Endothelial cell of umbilical vein (primary cell): ENCODE results near the gene ISOC1. TPM values are rescaled to one million over a fixed set of nuclear protein-coding genes. Genes with fewer than 3 reads are reported as not detected.

Experiments used
- Bru-seq: library from RNA; stranded (reverse); fragments of 400-500 nt; gene quantifications from one replicate; lab custom pipeline; 2021; lab: Mats Ljungman, UMichigan
- BruChase-seq, 2 experiments: library from RNA; stranded (reverse); fragments of 400-500 nt; gene quantifications; one replicate each; lab custom pipeline; 2021; lab: Mats Ljungman, UMichigan
- BruUV-seq: library from RNA; stranded (reverse); fragments of 400-500 nt; replicated peaks from 2 replicates; lab custom pipeline; 2021; lab: Mats Ljungman, UMichigan
- CTCF ChIA-PET: fragments of 300-600, 350-600 bp; sonication (Branson Sonifier 250); formaldehyde crosslinking; loops from one replicate; lab custom pipeline; 2021; ENCODE audit warnings: antibody characterized with exemption, inconsistent platforms; lab: Charles Lee
- POLR2A ChIA-PET: fragments of 300-600, 350-600 bp; sonication (Branson Sonifier 250); formaldehyde crosslinking; loops from one replicate; lab custom pipeline; 2021; ENCODE audit warnings: antibody characterized with exemption, inconsistent platforms; lab: Charles Lee
- DNase-seq: peaks from one replicate; pipeline ENCODE4 v3.0.0-alpha.2; 2011; ENCODE audit warnings: low read depth, low spot score
- FAIRE-seq: peaks from 2 replicates; lab custom pipeline; 2011; peaks lifted over from hg19 to GRCh38; lab: Jason Lieb, UNC
- H2AFZ ChIP-seq: 2 replicates; pipeline ENCODE4 v1.6.0; 2012; ENCODE audit warnings: low read depth, low read length, control low read depth, inconsistent platforms
- H3K27ac ChIP-seq: 2 replicates; pipeline ENCODE4 v1.5.1; 2011; ENCODE audit warnings: low read depth, mild to moderate bottlenecking, control low read depth, low read length, moderate library complexity; ENCODE audit not compliant: insufficient read depth
- H3K27me3 ChIP-seq, 2 experiments: 2 replicates each; pipeline versions ENCODE4 v1.6.0 to v1.6.1; 2011; ENCODE audit warnings: low read length in 2 of 2, mixed read lengths in 1 of 2; ENCODE audit not compliant: control insufficient read depth in 2 of 2, insufficient read depth in 2 of 2
- H3K36me3 ChIP-seq, 2 experiments: 2 replicates in 1 of 2; 3 replicates in 1 of 2; pipeline ENCODE4 v1.5.1; 2011; ENCODE audit warnings: low read length in 2 of 2, mild to moderate bottlenecking in 1 of 2, moderate library complexity in 1 of 2; ENCODE audit not compliant: control insufficient read depth in 2 of 2, insufficient read depth in 2 of 2; ENCODE audit errors: extremely low read depth in 1 of 2
- H3K4me1 ChIP-seq: 3 replicates; pipeline ENCODE4 v1.5.1; 2011; ENCODE audit warnings: mild to moderate bottlenecking, low read length; ENCODE audit not compliant: control insufficient read depth, insufficient read depth; ENCODE audit errors: extremely low read depth
- H3K4me2 ChIP-seq: 2 replicates; pipeline ENCODE4 v1.6.1; 2011; ENCODE audit warnings: low read length, control low read depth, mixed read lengths; ENCODE audit not compliant: insufficient read depth
- H3K4me3 ChIP-seq, 3 experiments: fragments of 200-600 bp in 1 of 3; sonication (generic), shearing (Covaris generic) in 1 of 3; replicated peaks in 1 of 3; 2 replicates each; pipeline ENCODE4 v1.5.1; 2011 to 2016; ENCODE audit warnings: control low read depth in 3 of 3, low read length in 3 of 3, mild to moderate bottlenecking in 2 of 3, inconsistent platforms in 1 of 3, low read depth in 1 of 3, moderate library complexity in 1 of 3; ENCODE audit not compliant: insufficient read depth in 1 of 3
- H3K79me2 ChIP-seq: 2 replicates; pipeline ENCODE4 v1.6.0; 2012; ENCODE audit warnings: low read length, inconsistent platforms; ENCODE audit not compliant: control insufficient read depth, insufficient read depth
- H3K9ac ChIP-seq: replicated peaks from 2 replicates; pipeline ENCODE3; 2011; ENCODE audit warnings: low read length, control low read depth; ENCODE audit not compliant: insufficient read depth; ENCODE audit errors: extremely low read depth
- H3K9me1 ChIP-seq: replicated peaks from 3 replicates; pipeline ENCODE4 v1.6.0; 2011; ENCODE audit warnings: mild to moderate bottlenecking, low read length; ENCODE audit not compliant: control insufficient read depth, insufficient read depth; ENCODE audit errors: extremely low read depth
- H3K9me3 ChIP-seq: replicated peaks from 2 replicates; pipeline ENCODE4 v1.5.1; 2012; ENCODE audit warnings: low read length, inconsistent platforms; ENCODE audit not compliant: control insufficient read depth, insufficient read depth
- H4K20me1 ChIP-seq: replicated peaks from 2 replicates; pipeline ENCODE3; 2011; ENCODE audit warnings: mild to moderate bottlenecking, low read length; ENCODE audit not compliant: control insufficient read depth, insufficient read depth; ENCODE audit errors: extremely low read depth
- EZH2 ChIP-seq: IDR thresholded peaks from 2 replicates; pipeline ENCODE4 v1.6.1; 2012; ENCODE audit warnings: borderline replicate concordance, low read depth, mild to moderate bottlenecking, moderate library complexity, low read length, inconsistent platforms; ENCODE audit not compliant: severe bottlenecking
- FOS ChIP-seq: IDR thresholded peaks from 2 replicates; pipeline ENCODE4 v1.6.1; 2011; ENCODE audit warnings: mild to moderate bottlenecking, low read length, moderate library complexity, borderline replicate concordance; ENCODE audit not compliant: insufficient read depth
- GATA2 ChIP-seq: IDR thresholded peaks from 2 replicates; pipeline ENCODE4 v1.7.0; 2011; ENCODE audit warnings: low read depth, mild to moderate bottlenecking, moderate library complexity, mixed read lengths, low read length; ENCODE audit not compliant: insufficient read length, insufficient read depth
- MYC ChIP-seq: IDR thresholded peaks from one replicate; pipeline ENCODE4 v1.6.1; 2011; ENCODE audit warnings: mild to moderate bottlenecking, low read depth, low read length
- POLR2A ChIP-seq: IDR thresholded peaks from 2 replicates; pipeline ENCODE4 v1.6.1; 2012; ENCODE audit warnings: low read depth, mild to moderate bottlenecking, control low read depth, low read length
- POLR2AphosphoS5 ChIP-seq: IDR thresholded peaks from 2 replicates; pipeline ENCODE4 v1.6.1; 2012; ENCODE audit warnings: low read depth, mild to moderate bottlenecking, control low read depth, low read length, moderate library complexity; ENCODE audit not compliant: insufficient read depth
- dilution Hi-C: fragments of 300-500 bp; cut with MboI; formaldehyde crosslinking; loops from one replicate; pipeline ENCODE4 v1.15.0; 2019; ENCODE audit warnings: low sequenced_read_pairs; ENCODE audit not compliant: extremely low pct_ligation_motif_present
- intact Hi-C: fragments of 100-400 bp; cut with micrococcal nuclease; formaldehyde crosslinking; loops from one replicate; pipeline ENCODE4 v1.10.0; 2022
- long read RNA-seq: library from polyadenylated mRNA; stranded (forward); transcript quantifications from one replicate; pipeline ENCODE4 v2.0.0, GENCODE V29; 2021
- polyA minus RNA-seq, 3 experiments: library from RNA; depleted of rRNA, polyadenylated mRNA; stranded (reverse); fragments of >200 nt; gene quantifications; 1 replicate in 1 of 3; 2 replicates in 2 of 3; pipeline ENCODE4 v1.2.3, GENCODE V29; 2011
- polyA plus RNA-seq, 4 experiments: library from polyadenylated mRNA; depleted of rRNA in 3 of 4; stranded (reverse) in 3 of 4; unstranded in 1 of 4; fragments of >200 nt; gene quantifications; 2 replicates each; pipeline versions ENCODE4 v1.2.1 to v1.2.3, GENCODE V29; 2011 to 2012; ENCODE audit warnings: missing spikeins in 1 of 4
- total RNA-seq: library from RNA; stranded (reverse); gene quantifications from 2 replicates; pipeline ENCODE4 v1.2.3, GENCODE V29; 2021
- TF ChIP-seq, protein P1 (sequence below): IDR thresholded peaks from 2 replicates; pipeline ENCODE4 v1.6.1; 2011; ENCODE audit not compliant: insufficient read depth, insufficient read length

The ISOC1 gene
- 20.7 and 21.4 TPM in 2 replicates for total RNA-seq
- polyA plus RNA-seq = 17.0 and 21.6 TPM in 2 replicates
- 18.7 and 19.3 TPM in 2 replicates for polyA plus RNA-seq (2011; cell fraction: cytosol; rRNA removed)
- polyA plus RNA-seq (2011; cell fraction: nucleus; rRNA removed) = 10.3 and 11.9 TPM in 2 replicates
- polyA plus RNA-seq (2012) = 19.9 and 24.1 TPM in 2 replicates
- 20.2 and 24.8 TPM in 2 replicates for polyA minus RNA-seq
- polyA minus RNA-seq (2011; cell fraction: cytosol; rRNA and poly(A)+ RNA removed) = 20.6 TPM
- 8.0 and 8.5 TPM in 2 replicates for polyA minus RNA-seq (2011; cell fraction: nucleus; rRNA and poly(A)+ RNA removed)
- percentile 71 among the genes with signal in this experiment for Bru-seq, nascent RNA
- percentile 80 among the genes with signal in this experiment for BruChase-seq, experiment 1, labeled RNA remaining after a 6-hour chase
- percentile 70 among the genes with signal in this experiment for BruChase-seq, experiment 2, labeled RNA remaining after a 2-hour chase
- long read RNA-seq, transcript ISOC1-201 (5 exons, 1,940 nt) = major isoform, 99 of 105 reads
- long read RNA-seq, partial matches to known transcripts = 0 of 105 reads
- long read RNA-seq, other reads (novel, unspliced or antisense) = 6 of 105 reads

DNA sequence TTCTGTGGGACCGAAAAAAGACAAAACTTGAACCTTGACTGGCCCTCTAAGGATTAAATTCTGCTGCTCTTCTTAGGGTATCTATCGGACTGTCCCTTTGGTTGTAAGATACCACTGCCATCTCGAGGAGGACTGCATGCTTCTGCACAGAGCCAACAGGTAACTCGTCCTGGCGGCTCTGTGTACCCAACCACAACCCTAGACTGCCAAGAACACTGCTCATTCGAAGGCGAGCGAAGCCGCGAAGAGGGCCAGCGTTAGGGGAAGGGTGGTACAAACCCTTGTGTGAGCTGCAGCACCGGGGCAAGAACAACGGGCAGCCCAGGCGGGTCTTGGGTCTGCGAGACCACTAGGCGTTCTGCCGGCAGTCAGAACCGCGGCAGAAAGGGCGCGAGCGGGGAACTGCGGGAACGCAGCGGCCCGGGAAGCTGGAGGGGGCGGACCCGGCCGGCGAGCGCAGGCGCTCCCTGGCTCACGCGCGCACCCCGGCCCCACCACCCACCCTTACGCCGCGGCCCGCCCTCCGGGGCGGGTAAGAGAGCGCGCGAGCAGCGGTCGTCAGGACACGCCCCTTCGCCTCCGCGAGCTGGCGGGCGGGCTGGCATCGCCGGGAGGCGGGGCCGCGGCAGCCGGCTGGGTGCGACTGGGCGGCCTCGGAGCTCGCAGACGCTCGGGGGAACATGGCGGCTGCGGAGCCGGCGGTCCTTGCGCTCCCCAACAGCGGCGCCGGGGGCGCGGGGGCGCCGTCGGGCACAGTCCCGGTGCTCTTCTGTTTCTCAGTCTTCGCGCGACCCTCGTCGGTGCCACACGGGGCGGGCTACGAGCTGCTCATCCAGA lies at the start of gene ISOC1:
Gene ISOC1, plus strand, starts transcription at position 663 of the 837 bp plus-strand sequence. Its CDS starts 18 bp downstream, at position 681.
- Histone ChIP-seq H3K4me3 (peak within 1 kb of the TSS; percentile 71 to 93 (median 75)), H2AFZ (peak within 1 kb of the TSS; percentile 99), H3K36me3 (no peaks in the 10 kb centered on the region), H3K4me1 (peaks cover 27% of the 10 kb centered on the region), H3K9me1 (no peaks in the 10 kb centered on the region), H3K9ac (peak within 1 kb of the TSS; percentile 64), H4K20me1 (no peaks in the 10 kb centered on the region), H3K9me3 (no peaks in the 10 kb centered on the region), H3K79me2 (peaks cover 15% of the 10 kb centered on the region), H3K27me3 (peaks cover 0 to 2% of the 10 kb centered on the region in 2 experiments), H3K27ac (peak within 1 kb of the TSS; percentile 13), H3K4me2 (peak within 1 kb of the TSS; percentile 85)
- dilution Hi-C loops = no loop called here
- DNase-seq (peak; percentile 93), FAIRE-seq (peak; percentile 90)
- peak; percentile 84 for TF ChIP-seq POLR2AphosphoS5
- peak; percentile 83 for TF ChIP-seq POLR2A
- no peak for TF ChIP-seq FOS
- intact Hi-C loops = loop anchor here (1.0 to 2.0 kb wide), 3 partner anchors 174 to 558 kb away; no protein-coding TSS in a partner anchor
- TSS peak; percentile 17 for BruUV-seq
- ChIA-PET CTCF (interaction anchor here (0.6 to 2.2 kb wide), 9 partner anchors 9 to 759 kb away, joined by 3 to 20 read pairs (median 4); no protein-coding TSS in a partner anchor), POLR2A (interaction anchor here (0.8 kb wide), 1 partner anchor 17 kb away, joined by 3 read pairs; no protein-coding TSS in a partner anchor)

DNA sequence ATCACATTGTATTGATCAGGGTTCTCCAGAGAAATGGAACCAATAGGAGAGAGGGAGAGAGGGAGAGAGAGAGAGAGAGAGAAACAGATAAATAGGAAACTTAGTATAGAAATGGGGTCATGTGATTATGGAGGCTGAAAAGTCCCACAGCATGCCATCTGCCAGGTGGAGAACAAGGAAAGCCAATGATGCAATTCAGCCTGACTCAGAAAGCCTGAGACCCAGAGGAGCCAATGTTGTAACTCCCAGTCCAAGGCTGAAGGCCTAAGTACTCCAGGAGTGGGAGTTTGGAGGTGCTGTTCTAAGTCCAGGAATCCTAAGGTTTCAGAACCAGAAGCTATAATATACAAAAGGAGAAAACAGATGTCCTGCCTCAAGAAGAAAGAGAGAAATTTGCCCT lies 48.4 kb upstream of the ISOC1 start:
- TF ChIP-seq, protein P1, sequence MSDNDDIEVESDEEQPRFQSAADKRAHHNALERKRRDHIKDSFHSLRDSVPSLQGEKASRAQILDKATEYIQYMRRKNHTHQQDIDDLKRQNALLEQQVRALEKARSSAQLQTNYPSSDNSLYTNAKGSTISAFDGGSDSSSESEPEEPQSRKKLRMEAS = no peak
- no peak for TF ChIP-seq EZH2
- TF ChIP-seq MYC = no peak
- TF ChIP-seq GATA2 = no peak
- TF ChIP-seq POLR2AphosphoS5 = no peak
- no peak for TF ChIP-seq FOS
- FAIRE-seq = no peak

More for the DNA sequence above, 48.4 kb upstream of the ISOC1 start:
- ChIA-PET POLR2A (no interaction called here), CTCF (no interaction called here)
- Histone ChIP-seq H3K4me3 (no peak overlapping the region), H3K27ac (no peak overlapping the region), H4K20me1 (no peaks in the 10 kb centered on the region), H3K9me3 (no peaks in the 10 kb centered on the region), H3K4me2 (no peak overlapping the region), H3K9me1 (no peaks in the 10 kb centered on the region), H3K36me3 (no peaks in the 10 kb centered on the region), H3K27me3 (no peaks in the 10 kb centered on the region), H3K79me2 (no peaks in the 10 kb centered on the region), H3K4me1 (no peaks in the 10 kb centered on the region), H3K9ac (no peak overlapping the region), H2AFZ (no peak overlapping the region)
- intact Hi-C loops (no loop called here), dilution Hi-C loops (no loop called here)
- DNase-seq = no peak
- no TSS peak for BruUV-seq
